Measurements from ENCODE around the gene GREB1.

DNA sequence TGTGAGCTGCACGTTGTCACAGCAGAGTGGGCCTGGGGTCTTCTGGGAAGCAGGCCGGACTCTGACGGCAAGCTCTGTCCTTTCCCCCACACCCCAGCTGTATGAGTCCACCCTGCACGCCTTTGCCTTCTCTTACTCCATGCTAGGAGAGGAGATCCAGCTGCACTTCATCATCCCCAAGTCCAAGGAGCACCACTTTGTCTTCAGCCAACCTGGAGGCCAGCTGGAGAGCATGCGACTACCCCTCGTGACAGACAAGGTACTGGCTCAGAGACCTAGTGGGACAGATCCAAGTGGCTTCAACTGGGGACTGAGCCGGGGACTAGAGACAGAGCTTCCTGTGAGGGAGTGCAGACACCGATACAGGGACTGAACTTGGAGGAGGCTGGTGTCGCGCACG lies 96.0 kb downstream of the GREB1 start:
- TF ChIP-seq POLR2AphosphoS5 (IDR thresholded peaks at IDR 0.05; ENCODE audit: low read depth) (no peak), CTCF (conservative IDR thresholded peaks at IDR 0.05; ENCODE audit: low read depth in 2 of 2) (no peak), EZH2 (IDR thresholded peaks at IDR 0.05; ENCODE audit: low read depth, unreplicated experiment) (no peak), REST (IDR thresholded peaks at IDR 0.05; ENCODE audit: unreplicated experiment) (no peak), ZNF114 (CRISPR knock-in tag; IDR thresholded peaks at IDR 0.05) (no peak), EZH2phosphoT487 (IDR thresholded peaks at IDR 0.05; ENCODE audit: unreplicated experiment) (no peak), STAT1 (IDR thresholded peaks at IDR 0.05; ENCODE audit: unreplicated experiment) (no peak), ZNF331 (CRISPR knock-in tag; IDR thresholded peaks at IDR 0.05; ENCODE audit: low read depth) (no peak), ETS1 (IDR thresholded peaks at IDR 0.05) (no peak), CREB1 (CRISPR knock-in tag; IDR thresholded peaks at IDR 0.05; ENCODE audit: low read depth) (no peak), JUNB (IDR thresholded peaks at IDR 0.05; ENCODE audit: unreplicated experiment) (no peak), NANOG (IDR thresholded peaks at IDR 0.05; ENCODE audit: borderline replicate concordance) (no peak)
- TF ChIP-seq, protein P1, sequence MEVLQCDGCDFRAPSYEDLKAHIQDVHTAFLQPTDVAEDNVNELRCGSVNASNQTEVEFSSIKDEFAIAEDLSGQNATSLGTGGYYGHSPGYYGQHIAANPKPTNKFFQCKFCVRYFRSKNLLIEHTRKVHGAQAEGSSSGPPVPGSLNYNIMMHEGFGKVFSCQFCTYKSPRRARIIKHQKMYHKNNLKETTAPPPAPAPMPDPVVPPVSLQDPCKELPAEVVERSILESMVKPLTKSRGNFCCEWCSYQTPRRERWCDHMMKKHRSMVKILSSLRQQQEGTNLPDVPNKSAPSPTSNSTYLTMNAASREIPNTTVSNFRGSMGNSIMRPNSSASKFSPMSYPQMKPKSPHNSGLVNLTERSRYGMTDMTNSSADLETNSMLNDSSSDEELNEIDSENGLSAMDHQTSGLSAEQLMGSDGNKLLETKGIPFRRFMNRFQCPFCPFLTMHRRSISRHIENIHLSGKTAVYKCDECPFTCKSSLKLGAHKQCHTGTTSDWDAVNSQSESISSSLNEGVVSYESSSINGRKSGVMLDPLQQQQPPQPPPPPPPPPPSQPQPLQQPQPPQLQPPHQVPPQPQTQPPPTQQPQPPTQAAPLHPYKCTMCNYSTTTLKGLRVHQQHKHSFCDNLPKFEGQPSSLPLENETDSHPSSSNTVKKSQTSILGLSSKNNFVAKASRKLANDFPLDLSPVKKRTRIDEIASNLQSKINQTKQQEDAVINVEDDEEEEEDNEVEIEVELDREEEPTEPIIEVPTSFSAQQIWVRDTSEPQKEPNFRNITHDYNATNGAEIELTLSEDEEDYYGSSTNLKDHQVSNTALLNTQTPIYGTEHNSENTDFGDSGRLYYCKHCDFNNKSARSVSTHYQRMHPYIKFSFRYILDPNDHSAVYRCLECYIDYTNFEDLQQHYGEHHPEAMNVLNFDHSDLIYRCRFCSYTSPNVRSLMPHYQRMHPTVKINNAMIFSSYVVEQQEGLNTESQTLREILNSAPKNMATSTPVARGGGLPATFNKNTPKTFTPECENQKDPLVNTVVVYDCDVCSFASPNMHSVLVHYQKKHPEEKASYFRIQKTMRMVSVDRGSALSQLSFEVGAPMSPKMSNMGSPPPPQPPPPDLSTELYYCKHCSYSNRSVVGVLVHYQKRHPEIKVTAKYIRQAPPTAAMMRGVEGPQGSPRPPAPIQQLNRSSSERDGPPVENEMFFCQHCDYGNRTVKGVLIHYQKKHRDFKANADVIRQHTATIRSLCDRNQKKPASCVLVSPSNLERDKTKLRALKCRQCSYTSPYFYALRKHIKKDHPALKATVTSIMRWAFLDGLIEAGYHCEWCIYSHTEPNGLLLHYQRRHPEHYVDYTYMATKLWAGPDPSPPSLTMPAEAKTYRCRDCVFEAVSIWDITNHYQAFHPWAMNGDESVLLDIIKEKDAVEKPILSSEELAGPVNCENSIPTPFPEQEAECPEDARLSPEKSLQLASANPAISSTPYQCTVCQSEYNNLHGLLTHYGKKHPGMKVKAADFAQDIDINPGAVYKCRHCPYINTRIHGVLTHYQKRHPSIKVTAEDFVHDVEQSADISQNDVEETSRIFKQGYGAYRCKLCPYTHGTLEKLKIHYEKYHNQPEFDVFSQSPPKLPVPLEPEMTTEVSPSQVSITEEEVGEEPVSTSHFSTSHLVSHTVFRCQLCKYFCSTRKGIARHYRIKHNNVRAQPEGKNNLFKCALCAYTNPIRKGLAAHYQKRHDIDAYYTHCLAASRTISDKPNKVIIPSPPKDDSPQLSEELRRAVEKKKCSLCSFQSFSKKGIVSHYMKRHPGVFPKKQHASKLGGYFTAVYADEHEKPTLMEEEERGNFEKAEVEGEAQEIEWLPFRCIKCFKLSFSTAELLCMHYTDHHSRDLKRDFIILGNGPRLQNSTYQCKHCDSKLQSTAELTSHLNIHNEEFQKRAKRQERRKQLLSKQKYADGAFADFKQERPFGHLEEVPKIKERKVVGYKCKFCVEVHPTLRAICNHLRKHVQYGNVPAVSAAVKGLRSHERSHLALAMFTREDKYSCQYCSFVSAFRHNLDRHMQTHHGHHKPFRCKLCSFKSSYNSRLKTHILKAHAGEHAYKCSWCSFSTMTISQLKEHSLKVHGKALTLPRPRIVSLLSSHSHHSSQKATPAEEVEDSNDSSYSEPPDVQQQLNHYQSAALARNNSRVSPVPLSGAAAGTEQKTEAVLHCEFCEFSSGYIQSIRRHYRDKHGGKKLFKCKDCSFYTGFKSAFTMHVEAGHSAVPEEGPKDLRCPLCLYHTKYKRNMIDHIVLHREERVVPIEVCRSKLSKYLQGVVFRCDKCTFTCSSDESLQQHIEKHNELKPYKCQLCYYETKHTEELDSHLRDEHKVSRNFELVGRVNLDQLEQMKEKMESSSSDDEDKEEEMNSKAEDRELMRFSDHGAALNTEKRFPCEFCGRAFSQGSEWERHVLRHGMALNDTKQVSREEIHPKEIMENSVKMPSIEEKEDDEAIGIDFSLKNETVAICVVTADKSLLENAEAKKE (CRISPR knock-in tag; IDR thresholded peaks at IDR 0.05): no peak
